ENCODE results near the gene SPTSSB. TPM values are rescaled to one million over a fixed set of nuclear protein-coding genes. Genes with fewer than 3 reads are reported as not detected.

The SPTSSB gene
- total RNA-seq, 1 experiment from 2014 or later = not detected

DNA sequence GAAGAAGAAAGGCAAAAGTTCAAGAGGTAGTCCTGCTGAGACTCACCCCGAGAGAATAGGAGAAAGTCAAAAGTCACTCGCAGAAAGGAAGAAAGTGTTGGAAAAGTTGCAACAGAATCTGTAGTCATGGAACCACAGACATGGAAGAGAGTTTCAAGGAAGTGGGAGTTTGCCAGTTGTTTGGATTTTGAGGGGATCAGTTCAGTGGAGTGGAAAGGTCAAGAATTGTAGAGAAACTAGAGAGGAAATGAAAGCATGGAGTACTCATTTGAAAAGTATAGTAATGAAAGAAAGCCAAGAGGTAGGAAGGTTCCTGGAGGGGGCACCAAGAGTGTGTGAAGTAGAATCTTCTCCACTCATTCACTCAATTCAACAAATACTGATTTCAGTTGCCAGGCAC lies 34.7 kb downstream of the SPTSSB start:
- no peaks in the 10 kb centered on the region for H3K9me3 Mint-ChIP-seq (ENCODE audit: unreplicated experiment)
- POLR2A ChIA-PET = no interaction called here
- no peak overlapping the region for H3K4me3 Mint-ChIP-seq (ENCODE audit: unreplicated experiment)
- H3K4me1 Mint-ChIP-seq (ENCODE audit: insufficient read depth, unreplicated experiment) = no peaks in the 10 kb centered on the region
- H3K27me3 Mint-ChIP-seq (ENCODE audit: insufficient read depth, unreplicated experiment) = no peaks in the 10 kb centered on the region
- TF ChIP-seq, protein P1, sequence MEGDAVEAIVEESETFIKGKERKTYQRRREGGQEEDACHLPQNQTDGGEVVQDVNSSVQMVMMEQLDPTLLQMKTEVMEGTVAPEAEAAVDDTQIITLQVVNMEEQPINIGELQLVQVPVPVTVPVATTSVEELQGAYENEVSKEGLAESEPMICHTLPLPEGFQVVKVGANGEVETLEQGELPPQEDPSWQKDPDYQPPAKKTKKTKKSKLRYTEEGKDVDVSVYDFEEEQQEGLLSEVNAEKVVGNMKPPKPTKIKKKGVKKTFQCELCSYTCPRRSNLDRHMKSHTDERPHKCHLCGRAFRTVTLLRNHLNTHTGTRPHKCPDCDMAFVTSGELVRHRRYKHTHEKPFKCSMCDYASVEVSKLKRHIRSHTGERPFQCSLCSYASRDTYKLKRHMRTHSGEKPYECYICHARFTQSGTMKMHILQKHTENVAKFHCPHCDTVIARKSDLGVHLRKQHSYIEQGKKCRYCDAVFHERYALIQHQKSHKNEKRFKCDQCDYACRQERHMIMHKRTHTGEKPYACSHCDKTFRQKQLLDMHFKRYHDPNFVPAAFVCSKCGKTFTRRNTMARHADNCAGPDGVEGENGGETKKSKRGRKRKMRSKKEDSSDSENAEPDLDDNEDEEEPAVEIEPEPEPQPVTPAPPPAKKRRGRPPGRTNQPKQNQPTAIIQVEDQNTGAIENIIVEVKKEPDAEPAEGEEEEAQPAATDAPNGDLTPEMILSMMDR (IDR thresholded peaks at IDR 0.05; ENCODE audit: unreplicated experiment) = no peak
- CTCF ChIA-PET = no interaction called here
- no peak overlapping the region for H3K27ac Mint-ChIP-seq (ENCODE audit: low read depth, unreplicated experiment)
- H3K36me3 Mint-ChIP-seq (ENCODE audit: insufficient read depth, unreplicated experiment) = no peaks in the 10 kb centered on the region
- DNase-seq (ENCODE audit: unreplicated experiment) = no peak
- intact Hi-C loops (cut with micrococcal nuclease) = no loop called here
- no TSS peak for BruUV-seq (replicated peaks)

GRCh38 chr3:161333696-161334095 lies 37.6 kb downstream of the SPTSSB start:
- intact Hi-C loops (cut with micrococcal nuclease) = no loop called here
- Mint-ChIP-seq H3K9me3 (ENCODE audit: unreplicated experiment) (no peaks in the 10 kb centered on the region), H3K4me3 (ENCODE audit: unreplicated experiment) (no peak overlapping the region), H3K4me1 (ENCODE audit: insufficient read depth, unreplicated experiment) (no peaks in the 10 kb centered on the region), H3K27ac (ENCODE audit: low read depth, unreplicated experiment) (no peak overlapping the region), H3K36me3 (ENCODE audit: insufficient read depth, unreplicated experiment) (no peaks in the 10 kb centered on the region), H3K27me3 (ENCODE audit: insufficient read depth, unreplicated experiment) (no peaks in the 10 kb centered on the region)
- no peak for DNase-seq (ENCODE audit: unreplicated experiment)
- BruUV-seq (replicated peaks) = no TSS peak
- TF ChIP-seq, protein P1 (IDR thresholded peaks at IDR 0.05; ENCODE audit: unreplicated experiment) = no peak
- CTCF ChIA-PET = no interaction called here
- POLR2A ChIA-PET = no interaction called here

DNA sequence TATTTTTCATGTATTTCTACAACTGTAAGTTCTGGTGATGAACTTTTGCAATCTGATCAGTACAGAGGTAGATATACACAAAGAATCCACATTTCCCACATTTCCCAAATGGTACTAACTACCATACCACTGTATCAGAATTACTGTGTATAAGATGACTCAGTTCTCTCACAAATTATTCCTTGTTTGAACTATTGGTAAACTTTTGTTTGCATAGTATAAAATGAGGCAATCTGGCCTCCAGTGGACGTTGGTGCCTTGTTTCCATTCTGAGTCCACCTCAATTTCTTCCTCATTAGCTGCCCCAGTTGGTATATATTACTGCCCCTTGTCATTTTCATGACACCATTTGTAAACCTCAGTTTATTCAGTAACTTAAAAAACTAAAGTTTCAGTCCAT lies 38.5 kb downstream of the SPTSSB start:
- CTCF ChIA-PET = no interaction called here
- H3K36me3 Mint-ChIP-seq (ENCODE audit: insufficient read depth, unreplicated experiment) = no peaks in the 10 kb centered on the region
- no peaks in the 10 kb centered on the region for H3K4me1 Mint-ChIP-seq (ENCODE audit: insufficient read depth, unreplicated experiment)
- POLR2A ChIA-PET = no interaction called here
- H3K27ac Mint-ChIP-seq (ENCODE audit: low read depth, unreplicated experiment) = no peak overlapping the region
- H3K4me3 Mint-ChIP-seq (ENCODE audit: unreplicated experiment) = no peak overlapping the region
- no TSS peak for BruUV-seq (replicated peaks)
- intact Hi-C loops (cut with micrococcal nuclease) = no loop called here
- no peaks in the 10 kb centered on the region for H3K9me3 Mint-ChIP-seq (ENCODE audit: unreplicated experiment)
- TF ChIP-seq, protein P1 (IDR thresholded peaks at IDR 0.05; ENCODE audit: unreplicated experiment) = no peak
- DNase-seq (ENCODE audit: unreplicated experiment) = no peak
- H3K27me3 Mint-ChIP-seq (ENCODE audit: insufficient read depth, unreplicated experiment) = no peaks in the 10 kb centered on the region

DNA sequence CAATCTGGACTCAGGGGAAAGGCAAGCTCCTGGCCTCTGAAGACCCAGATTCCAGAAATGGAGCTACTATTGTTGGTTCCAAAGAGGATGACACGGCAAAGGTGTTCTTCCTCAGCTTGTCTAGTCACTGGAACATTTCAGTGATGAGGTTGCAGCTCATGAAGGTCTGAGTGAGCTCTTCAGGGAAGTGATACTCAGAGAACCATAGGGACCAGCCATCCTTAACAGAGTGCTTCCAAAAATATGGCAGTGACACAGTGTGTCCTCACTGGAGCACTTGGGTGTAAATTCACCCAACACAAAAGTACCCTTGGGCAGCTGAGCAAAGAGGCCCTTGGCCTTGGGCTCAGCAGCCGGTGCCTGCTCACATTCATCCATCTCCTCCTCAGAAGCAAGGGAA lies 46.3 kb downstream of the SPTSSB start:
- no peak for DNase-seq (ENCODE audit: unreplicated experiment)
- intact Hi-C loops (cut with micrococcal nuclease) = no loop called here
- POLR2A ChIA-PET = no interaction called here
- Mint-ChIP-seq H3K9me3 (ENCODE audit: unreplicated experiment) (no peaks in the 10 kb centered on the region), H3K4me3 (ENCODE audit: unreplicated experiment) (no peak overlapping the region), H3K27ac (ENCODE audit: low read depth, unreplicated experiment) (no peak overlapping the region), H3K27me3 (ENCODE audit: insufficient read depth, unreplicated experiment) (no peaks in the 10 kb centered on the region), H3K36me3 (ENCODE audit: insufficient read depth, unreplicated experiment) (no peaks in the 10 kb centered on the region), H3K4me1 (ENCODE audit: insufficient read depth, unreplicated experiment) (no peaks in the 10 kb centered on the region)
- TF ChIP-seq, protein P1 (IDR thresholded peaks at IDR 0.05; ENCODE audit: unreplicated experiment) = no peak
- no TSS peak for BruUV-seq (replicated peaks)
- CTCF ChIA-PET = no interaction called here
